Stimulated activated CD4-positive, alpha-beta T cell treated with anti-CD3 and anti-CD28 coated beads, Interleukin-4, amount 100 ng/mL, for 4 hours (primary cell): ENCODE results near the gene FKBP5.

ENCODE experiments used
- DNase-seq, 2 experiments: peaks; one replicate each; pipeline ENCODE4 v3.0.0-alpha.2; 2020

The FKBP5 gene

DNA sequence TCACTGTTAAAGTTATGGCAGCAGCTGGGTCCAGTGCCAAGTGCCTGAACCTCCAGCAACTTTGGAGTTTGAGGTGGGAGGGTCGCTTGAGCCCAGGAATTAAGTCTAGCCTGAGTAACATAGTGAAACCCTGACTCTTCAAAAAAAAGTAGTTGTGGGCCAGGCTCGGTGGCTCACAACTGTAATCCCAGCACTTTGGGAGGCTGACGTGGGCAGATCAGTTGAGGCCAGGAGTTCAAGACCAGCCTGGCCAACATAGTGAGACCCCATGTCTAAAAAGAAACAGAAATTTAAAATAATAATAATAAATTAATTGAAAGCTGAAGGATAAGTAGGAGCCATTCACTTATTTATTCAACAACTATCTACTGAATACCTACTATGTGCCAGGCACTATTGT, 33.8 kb downstream of the FKBP5 start:
- no peak for DNase-seq

DNA sequence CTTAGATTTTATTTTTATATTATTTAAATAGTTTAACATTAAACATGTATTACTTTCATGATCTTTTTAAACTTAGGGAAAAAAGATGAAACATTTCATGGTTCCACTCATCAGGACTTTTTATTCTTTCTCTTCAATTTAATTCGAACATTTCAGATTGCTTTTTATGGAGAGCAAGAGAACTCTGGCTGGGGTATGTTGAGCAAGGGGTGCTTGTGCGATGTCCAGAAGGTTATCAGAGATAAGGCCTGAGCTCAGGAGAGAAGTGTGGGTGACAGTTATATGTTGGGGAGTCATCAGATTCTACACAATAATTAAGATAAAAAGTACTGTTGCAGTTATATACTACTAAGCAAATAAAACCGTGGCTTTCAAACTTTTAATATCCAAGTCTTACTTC, 37.5 kb downstream of the FKBP5 start:
- DNase-seq, result no peak

DNA sequence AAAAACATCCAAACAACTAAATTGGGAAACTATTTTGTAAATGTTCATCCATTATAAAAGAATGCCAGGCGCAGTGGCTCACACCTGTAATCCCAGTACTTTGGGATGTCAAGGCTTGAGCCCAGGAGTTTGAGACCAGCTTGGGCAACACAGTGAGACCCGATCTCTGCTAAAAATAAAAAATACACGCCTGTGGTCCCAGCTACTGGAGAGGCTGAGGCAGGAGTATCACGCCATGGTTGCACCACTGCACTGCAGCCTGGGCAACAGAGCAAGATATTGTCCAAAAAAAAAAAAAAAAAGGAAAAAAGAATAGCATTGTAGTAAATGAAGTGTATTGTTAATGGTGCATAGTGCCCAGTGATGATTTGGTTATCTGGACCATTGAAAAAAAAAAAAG, 38.7 kb downstream of the FKBP5 start:
- DNase-seq, result no peak

DNA sequence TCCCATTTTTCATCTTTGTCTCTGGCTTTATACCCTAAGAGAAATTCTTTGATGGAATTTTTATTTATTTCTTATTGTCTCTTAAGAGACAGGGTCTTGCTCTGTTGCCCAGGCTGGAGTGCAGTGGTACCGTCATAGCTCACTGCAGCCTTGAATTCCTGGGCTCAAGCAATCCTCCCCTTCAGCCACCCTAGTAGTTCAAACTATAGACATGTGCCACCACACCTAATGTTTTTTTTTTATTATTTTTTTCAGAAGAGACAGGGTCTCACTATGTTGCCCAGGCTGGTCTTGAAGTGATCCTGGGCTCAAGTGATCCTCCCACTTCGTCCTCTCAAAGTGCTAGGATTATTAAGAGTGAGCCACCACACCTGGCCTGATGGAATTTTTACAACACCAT, 40.5 kb downstream of the FKBP5 start:
- no peak for DNase-seq

DNA sequence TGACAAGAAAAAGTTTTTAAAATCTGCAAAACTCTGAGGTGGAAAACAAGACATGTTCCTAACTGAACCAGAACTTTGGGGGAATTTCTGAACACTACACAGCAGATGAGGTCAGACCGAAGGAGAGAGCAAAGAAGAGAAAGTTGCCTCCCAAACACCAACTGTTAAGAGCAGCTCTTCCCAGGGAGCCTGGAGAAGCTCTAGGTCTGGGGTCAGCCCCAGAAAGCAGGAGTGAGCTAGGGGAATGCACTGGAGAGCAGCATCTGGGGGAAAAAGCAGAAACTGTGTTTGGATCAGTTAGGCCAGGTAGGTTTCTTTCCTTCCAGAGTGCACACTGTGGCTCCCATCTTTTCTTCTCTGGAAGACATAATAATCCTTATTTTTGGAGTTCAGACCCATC, 41.3 kb downstream of the FKBP5 start:
- DNase-seq, result no peak

DNA sequence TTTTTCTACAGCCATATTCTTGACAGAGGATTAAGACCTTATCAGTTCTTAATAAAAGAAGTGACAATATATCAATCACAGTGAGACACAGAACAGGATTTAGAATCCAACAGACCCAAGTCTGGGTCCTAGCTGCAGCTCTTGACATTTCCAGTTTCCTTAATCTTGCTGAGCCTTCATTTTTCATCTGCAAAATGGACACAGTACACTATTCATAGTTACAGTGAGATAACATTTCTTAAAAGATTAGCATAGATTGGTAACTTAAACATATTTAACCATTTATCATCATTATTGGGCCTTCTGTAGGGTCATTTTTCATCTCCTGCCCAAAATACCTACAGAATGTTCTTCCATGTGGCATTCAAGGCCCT, 45.6 kb downstream of the FKBP5 start:
- no peak for DNase-seq

DNA sequence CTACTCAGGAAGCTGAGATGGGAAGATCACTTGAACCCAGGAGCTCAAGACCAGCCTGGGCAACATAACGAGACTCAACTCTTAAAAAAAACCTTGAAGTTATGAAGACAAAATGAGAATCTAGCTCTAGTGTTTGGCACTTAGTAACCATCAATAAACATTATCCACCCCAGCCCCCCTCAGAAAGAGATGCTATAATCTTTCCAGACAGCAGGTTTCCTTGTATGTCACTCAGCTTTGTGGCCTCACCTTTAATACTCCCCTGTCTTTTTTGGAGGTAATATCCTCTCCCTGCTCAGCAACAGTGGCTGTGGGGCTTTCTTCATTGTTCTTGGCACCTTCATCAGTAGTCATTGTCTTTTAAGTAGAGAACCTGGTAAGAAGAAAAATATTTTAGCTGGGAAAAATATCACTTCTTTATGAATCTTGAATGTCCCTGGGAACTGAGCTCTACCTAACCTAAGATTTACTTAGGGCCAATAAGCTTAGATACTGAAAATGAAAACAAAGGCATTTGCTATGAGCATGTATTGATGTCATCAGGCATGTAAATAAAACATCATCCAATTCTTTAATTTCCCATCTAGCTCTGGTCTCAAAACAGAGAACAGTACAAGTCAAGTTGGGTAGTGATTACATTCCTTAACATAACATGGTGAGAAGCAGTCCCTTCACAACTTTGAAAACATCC, 46.1 kb downstream of the FKBP5 start:
- no peak for DNase-seq

DNA sequence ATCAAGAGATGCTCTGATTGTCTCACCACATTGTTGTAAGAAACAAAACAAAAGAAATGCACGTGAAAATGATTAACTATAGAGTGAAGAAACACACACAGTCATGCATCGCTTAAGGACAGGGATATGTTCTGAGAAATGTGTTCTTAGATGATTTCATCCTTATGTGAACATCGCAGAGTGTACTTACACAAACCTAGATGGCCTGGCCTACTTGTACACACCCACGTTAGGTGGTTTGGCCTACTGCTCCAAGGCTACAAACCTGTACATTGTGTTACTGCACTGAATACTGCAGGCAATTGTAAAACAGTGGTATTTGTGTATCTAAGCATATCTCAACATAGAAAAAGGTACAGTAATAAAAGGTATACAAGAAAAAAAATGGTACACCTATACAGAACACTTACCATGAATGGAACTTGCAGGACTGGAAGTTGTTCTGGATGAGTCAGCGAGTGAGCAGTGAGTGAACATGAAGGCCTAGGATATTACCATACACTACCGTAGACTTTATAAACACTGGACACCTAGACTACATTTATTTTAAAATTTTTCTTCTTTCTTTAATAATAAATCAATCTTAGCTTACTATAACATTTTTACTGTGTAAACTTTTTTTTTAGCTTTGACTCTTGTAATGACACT, 48.6 kb downstream of the FKBP5 start:
- no peak for DNase-seq

DNA sequence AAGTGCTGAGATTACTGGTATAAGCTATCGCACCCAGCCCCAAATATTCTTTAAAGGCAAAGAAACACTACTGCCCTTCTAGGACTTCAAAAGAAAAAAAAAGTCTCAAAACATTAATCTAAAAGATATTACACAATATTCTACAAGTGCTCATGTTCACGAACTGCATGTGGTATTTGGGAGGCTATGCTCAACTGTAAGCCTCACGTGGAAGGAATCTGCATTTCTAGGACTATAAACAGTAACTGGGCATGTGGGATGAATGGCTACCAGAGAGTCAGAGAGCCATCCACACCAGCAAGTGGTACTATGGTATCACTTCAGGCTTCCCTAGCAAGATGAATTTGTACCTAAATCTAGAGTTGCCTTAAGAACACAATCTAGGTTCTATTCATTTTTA, 50.0 kb downstream of the FKBP5 start:
- no peak for DNase-seq

DNA sequence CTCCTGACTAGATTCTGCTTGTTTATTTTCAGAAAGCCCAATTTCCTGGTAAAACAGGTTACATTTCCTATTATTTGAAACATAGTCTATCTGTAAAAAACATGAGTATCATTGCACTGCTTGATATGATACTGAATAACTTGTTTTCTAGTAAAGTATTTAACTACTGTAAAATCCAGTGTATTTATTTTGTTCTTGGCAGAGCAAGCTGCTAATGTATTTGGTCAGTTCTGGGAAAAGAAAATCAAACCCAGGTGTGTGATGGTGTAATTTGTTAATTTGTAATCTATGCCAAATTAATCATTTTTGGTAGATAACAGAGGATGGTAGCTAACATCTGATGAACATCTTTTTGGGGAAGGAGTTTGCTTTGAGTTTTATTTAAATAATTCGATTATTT, 50.8 kb downstream of the FKBP5 start:
- no peak for DNase-seq

DNA sequence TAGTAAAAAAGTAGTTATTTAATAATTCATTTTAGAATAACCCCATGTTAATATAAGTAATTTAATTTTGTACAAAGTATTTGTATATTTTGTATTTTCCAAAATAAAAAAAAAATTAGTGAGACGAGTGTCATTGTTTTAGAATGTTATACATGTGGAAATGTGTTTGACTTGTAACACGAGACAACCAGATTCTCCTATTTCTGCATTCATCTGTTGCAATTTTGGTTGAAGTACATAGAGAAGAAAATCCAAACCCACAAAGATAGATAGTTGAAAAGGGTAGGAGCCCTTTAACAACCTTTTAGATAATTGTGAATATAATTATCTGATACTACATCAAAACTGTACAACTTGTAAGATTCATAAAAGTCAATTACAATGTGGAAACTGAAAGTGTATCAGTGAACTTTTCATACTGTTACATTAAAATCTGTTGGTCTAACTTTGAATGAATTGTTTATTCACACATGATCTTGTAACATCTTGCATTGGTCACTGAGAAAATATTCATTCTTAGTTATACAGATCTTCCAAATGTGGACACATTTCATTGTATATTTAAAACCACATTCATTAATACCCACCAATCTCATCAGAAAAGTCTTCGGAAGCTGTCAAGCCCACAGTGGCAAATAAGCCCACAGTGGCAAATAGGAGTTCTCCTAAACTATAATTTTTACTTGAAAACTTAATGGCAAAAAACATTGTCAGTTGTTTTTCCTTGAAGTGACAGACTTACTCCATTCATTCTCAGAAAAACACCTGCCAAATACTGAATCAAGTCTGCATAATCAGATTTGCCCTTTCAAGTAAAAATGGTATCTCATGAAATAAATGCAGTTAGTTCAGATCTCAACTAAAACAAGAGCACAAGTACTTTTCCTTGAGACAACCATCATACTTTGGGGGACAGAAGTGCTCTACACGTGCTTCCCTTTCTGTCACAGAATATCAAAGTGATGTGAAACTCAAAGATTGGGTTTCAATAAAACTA, 52.8 kb downstream of the FKBP5 start:
- no peak for DNase-seq

DNA sequence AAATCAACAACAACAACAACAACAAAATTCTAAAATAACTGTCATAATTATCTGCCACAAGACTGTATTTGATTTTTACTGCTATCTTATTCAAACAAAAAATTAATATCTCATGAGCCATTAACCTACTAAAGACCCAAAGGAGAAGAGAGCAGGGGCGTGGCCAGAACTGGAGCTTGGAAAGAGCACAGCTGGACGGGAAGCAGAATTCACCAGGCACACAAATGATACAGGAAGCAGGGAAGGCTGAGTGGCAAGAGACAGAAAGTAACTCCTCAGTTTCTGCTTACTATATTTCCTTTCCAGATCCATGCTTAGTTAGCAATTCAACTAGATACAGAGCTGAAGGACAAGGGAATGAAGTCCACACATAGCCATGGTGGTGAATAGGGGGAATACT, 54.4 kb downstream of the FKBP5 start:
- DNase-seq, result no peak

DNA sequence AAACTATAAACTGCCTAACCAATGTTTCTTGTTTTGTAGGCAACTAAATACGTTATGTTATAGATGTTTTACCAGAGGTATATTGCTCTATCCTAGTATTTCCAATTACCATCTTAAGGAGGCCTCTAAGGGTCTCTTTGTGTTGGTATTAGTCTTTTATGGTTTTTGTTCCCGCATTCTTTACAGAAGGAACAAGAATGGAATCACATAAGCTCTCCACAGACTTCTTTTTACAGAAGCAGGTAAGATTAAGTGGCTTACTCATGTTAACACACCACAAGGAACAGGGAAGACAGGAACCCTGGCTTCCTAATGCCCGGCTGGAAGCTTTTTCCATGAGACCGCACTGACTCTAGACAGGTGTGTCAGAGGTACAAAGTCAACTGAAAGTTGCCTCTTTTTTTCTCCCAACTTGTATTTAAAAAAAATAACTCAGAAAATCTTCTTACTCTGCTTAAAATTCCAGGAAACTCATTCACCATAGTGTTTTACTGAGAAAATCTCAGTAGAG, 55.1 kb downstream of the FKBP5 start:
- DNase-seq, result no peak

DNA sequence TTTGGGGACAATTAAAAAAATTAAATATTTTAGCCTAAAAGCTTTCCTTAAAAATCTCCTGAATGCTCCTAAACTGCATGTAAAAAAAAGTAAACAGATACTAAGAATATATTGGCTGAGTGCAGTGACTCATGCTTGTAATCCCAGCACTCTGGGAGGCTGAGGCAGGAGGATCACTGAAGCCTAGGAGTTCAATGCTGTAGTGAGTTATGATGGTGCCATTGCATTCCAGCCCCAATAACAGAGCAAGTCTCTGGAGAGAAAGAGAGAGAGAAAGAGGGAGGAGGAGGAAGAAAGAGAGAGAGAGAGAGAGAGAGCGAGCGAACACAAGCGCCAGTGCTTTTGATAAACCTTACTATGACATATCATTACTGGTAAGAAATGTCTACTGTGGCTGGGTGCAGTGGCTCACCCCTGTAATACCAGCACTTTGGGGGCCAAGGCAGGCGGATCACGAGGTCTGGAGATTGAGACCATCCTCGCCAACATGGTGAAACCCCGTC, 58.8 kb downstream of the FKBP5 start:
- DNase-seq, result no peak

DNA sequence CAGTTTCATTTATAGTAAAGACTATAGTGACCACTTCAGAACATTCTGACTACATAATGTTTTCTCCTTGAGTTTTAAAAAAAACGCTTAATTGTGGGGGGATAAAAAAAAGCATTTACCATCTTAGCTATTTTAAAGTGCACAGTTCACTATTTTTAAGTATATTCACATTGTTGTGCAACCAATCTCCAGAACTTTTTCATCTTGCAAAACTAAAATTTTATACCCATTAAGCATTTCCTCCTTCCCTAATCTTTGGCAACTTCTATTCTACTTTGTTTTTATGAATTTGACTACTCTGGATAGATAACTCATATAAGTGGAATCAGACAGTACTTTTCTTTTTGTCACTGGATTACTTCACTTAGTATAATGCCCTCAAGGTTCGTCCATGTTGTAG, 62.3 kb downstream of the FKBP5 start:
- DNase-seq, result no peak

DNA sequence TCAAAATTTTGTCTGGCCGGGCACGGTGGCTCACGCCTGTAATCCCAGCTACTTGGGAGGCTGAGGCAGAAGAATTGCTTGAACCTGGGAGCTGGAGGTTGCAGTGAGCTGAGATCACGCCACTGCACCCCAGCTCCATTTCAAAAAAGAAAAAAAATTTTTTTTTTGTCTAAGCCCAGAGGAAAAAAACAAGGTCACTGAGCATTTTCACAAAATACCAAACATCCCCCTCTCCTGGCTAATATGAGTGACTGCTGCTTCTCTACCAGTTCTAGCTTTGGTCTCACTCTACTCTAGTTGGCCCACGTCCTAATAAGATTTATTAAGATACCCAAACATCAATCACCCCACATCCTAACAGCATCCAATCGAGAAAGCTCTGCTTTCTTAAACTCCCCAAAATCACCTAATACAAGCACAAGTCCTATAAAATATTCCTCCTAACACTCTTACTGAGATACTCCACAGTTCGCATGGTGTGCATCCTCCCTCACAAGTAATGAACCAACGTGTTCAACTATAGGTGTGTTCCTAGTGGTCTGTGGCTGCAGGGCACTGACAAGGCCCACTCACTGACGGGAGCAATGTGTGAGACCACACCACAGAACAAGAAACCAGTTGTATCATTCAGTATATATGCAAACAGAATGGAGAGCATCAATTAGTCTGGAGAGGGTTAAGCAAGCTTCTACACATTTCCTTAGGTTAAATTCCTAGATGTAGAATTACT, 64.2 kb downstream of the FKBP5 start:
- no peak for DNase-seq

DNA sequence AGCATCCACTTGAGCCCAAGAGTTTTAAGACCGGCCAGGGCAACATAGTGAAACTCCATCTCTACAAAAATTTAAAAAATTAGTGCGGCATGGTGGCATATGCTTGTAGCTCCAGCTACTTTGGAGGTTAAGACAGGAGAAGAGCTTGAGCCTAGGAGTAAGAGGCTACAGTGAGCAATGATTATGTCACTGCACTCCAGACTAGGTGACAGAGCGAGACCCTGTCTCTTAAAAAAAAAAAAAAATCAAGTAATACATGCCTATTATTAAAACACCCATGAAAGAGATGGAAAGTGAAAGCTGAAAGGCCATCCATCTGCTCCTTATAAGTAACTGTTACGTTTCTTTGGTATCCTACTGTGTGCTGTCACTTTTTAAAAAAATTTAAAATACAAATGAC, 66.4 kb downstream of the FKBP5 start:
- DNase-seq, result no peak

DNA sequence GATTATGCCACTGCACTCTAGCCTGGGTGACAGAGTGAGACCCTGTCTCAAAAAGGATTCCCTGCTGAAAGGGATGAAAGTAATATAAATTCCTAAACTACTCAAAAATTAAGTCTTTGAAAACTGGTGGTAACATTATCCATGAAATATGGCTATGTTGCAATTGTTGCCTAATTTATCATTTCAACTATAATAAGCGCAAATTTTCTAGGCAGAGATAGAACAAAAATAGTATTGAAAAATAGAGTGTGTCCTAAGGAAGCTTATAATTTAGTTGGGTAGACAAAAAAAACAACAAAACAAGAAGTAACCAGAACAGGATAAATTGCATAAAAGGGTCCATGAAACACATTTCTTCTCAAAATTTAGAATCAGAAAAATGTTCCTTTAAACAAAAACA, 68.0 kb downstream of the FKBP5 start:
- no peak for DNase-seq

DNA sequence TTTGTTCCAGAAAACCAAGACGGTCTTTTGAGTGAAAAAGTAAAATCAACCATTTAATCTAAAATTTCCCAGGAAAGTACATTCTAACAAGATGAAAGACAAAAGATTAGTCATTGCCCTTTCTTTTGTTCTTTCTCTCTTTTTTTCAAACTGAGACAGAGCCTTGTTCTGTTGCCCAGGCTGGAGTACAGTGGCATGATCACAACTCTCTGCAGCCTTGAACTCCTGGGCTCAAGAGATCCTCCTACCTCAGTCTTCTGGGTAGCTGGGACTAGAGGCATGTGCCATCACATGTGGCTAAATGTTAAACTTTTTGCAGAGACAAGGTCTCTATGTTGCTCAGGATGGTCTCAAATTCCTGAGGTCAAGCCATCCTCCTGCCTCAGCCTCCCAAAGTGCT, 75.0 kb downstream of the FKBP5 start:
- DNase-seq, result no peak

DNA sequence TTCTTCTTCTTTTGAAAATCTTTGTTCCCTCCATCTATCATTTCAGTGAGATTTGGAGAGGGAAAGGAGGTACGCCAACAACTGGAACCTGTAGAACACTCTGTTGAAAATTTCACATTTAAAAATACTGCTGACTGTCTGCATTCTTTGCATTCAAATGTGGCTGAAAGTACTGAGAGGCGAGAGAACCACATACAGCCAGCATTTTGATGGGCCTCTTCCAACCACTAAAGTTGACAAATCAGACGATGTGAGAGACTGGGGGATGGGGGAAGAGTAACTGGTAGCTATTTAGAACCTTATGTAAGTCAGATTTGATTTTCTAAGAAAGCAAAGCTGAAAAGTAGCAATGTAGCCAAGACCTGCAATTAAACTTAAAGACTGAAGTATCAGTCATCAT, 77.5 kb downstream of the FKBP5 start:
- DNase-seq, result no peak

DNA sequence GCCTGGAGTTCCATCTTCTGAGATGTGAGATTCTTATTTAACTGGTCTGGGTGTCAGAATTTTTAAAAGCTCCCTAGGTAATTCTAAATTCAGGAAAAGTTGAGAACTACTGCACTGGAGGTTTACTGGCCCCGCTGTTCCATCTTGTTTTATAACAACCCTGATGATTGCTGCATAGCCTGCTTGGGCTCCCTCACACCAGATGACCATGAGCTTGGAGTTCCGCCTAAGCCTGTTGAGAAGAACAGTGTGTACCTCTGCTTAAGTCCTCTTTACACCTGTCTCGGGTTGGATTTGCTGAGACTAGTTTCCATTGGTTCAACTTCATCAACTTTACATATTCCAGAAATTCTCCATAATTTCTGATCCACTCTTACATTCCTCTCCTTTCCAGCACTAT, 77.9 kb downstream of the FKBP5 start:
- DNase-seq, result no peak

DNA sequence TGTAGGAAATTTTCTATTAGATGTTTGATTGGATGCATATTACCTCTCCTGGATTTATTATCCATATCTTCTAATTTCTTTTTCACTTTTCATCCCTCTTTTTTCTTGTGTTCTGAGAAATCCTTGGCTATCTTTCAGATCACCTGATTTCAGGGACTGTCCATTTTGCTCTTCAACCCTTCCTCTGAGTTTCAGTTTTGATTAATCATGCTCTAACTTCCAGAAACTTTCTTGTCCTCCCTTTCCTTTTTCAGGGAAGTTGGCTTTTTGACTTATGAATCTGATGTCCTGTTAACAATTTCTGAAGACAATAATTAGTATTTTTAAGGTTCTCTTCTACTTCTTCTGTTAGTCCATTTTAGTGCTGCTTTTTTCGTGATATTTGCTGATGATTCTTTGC, 79.1 kb downstream of the FKBP5 start:
- DNase-seq, result no peak
